ENCODE results near the gene TCAP.
"Not testable (repeated sequence)": the region's sequence is repeated elsewhere in the genome, so short reads cannot be mapped to it uniquely, and the experiment has no call there.

Gene TCAP

DNA sequence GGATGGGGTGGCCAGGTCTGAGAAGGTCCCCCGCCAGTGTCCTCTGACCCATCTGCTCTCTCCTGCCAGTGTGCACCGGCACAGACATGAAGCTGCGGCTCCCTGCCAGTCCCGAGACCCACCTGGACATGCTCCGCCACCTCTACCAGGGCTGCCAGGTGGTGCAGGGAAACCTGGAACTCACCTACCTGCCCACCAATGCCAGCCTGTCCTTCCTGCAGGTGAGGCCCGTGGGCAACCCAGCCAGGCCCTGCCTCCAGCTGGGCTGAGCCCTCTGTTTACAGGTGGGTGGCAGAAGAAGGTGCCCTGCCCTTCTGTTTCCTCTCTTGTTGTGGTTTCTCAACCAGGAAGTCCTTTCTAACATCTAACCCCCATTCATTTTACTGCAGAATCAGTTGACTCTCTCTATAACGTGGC, 41.8 kb downstream of the TCAP start:
- no peak for DNase-seq

DNA sequence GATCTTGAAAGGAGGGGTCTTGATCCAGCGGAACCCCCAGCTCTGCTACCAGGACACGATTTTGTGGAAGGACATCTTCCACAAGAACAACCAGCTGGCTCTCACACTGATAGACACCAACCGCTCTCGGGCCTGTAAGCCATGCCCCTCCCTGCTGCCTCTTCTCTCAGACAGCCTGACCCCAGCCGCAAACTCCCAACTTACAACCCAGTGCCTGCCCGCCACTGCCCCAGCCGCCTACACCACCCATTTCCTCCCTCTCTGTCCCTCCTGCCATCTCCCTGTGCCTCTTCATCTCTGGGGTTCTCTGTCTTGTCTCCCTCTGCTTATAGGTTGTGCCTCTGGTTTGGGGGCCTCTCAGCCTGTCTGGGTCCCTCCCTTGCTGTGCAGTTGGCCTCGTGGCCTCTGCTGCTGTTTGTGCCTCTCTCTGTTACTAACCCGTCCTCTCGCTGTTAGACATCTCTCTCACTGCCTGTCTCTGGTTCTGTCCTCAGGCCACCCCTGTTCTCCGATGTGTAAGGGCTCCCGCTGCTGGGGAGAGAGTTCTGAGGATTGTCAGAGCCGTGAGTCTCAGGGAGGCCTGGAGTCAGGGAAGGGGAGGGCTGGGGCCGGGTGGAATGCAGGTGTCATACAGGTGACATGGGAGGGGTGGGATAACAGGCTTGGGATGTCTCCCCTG, 44.3 kb downstream of the TCAP start:
- DNase-seq = no peak

DNA sequence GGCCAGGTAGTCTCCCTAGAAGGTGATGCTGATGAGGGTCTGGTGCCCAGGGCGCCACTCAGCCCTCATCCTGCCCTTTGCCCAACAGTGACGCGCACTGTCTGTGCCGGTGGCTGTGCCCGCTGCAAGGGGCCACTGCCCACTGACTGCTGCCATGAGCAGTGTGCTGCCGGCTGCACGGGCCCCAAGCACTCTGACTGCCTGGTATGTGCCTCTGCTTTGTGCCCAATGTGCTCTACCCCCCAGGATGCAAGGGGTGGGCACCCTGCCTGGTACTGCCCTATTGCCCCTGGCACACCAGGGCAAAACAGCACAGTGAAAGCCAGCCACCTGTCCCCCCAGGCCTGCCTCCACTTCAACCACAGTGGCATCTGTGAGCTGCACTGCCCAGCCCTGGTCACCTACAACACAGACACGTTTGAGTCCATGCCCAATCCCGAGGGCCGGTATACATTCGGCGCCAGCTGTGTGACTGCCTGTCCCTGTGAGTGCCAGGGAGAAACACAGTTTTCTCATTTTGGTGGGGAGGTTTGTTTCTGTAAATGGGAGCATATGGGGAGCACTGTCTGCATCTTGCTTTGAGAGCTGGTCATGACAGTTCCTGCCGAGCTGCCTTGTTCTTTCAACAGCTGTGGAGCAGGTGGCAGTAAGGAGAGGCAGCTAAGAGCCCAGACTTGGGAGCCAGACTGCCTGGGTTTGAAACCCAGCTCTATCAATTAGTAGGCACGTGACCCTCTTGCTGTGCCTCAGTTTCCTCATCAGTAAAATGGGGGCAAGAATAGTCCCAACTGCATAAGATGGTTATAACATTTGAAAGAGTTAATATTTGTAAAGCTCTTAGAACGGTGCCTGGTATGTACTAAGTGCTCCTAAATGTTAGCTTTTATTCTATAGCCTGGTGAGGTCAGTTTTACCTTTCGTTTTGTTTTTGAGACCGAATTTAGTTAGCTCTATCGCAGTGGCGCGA, 45.1 kb downstream of the TCAP start:
- no peak for DNase-seq

DNA sequence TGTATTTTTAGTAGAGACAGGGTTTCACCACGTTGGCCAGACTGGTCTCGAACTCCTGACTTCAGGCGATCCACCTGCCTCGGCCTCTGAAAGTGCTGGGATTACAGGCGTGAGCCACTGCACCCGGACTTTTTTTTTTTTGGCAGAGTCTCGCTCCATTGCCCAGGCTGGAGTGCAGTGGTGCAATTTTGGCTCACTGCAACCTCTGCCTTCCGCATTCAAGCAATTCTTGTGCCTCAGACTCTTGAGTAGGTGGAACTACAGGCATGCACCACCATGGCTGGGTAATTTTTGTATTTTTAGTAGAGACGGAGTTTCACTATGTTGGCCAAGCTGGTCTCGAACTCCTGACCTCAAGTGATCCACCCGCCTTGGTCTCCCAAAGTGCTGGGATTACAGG, 45.9 kb downstream of the TCAP start:
- DNase-seq = not testable (repeated sequence)

DNA sequence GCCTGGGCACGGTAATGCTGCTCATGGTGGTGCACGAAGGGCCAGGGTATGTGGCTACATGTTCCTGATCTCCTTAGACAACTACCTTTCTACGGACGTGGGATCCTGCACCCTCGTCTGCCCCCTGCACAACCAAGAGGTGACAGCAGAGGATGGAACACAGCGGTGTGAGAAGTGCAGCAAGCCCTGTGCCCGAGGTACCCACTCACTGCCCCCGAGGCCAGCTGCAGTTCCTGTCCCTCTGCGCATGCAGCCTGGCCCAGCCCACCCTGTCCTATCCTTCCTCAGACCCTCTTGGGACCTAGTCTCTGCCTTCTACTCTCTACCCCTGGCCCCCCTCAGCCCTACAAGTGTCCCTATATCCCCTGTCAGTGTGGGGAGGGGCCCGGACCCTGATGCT, 46.7 kb downstream of the TCAP start:
- no peak for DNase-seq

DNA sequence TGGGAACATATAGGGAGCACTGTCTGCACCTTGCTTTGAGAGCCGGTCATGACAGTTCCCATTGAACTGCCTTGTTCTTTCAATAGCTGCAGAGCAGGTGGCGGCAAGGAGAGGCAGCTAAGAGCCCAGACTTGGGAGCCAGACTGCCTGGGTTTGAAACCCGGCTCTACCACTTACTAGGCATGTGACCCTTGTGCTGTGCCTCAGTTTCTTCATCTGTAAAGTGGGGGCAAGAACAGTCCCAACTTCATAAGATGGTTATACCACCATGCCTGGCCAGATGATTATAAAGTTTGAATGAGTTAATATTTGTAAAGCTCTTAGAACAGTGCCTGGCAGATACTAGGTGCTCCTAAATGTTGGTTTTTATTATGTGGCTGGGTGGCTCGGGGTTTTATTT, 49.1 kb downstream of the TCAP start:
- no peak for DNase-seq

DNA sequence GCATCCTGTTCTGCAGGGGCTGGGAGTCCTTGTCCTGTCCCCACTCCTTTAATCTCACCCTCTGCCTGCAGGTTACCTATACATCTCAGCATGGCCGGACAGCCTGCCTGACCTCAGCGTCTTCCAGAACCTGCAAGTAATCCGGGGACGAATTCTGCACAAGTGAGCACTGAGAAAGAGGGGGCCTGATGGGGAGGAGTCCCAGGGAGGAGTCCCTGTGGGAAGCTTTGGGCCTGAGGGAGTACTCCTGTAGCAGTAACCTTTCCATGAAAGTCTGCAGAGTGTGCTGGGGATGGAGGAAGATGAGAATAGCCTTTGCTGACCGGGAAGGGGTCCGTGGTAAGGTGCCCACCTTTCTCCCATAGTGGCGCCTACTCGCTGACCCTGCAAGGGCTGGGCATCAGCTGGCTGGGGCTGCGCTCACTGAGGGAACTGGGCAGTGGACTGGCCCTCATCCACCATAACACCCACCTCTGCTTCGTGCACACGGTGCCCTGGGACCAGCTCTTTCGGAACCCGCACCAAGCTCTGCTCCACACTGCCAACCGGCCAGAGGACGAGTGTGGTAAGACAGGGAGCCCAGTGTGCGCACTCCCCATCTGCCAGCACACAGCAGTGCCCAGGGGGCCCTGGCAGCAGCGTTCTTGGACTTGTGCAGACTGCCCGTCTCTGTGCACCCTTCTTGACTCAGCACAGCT, 50.4 kb downstream of the TCAP start:
- no peak for DNase-seq

All from EL (cell line).